Hepatocyte (in vitro differentiated cells): ENCODE results near the gene STRA8.

ENCODE experiments used
- EZH2 ChIP-seq: fragments of 200-600 bp; sonication (generic); IDR thresholded peaks from 2 replicates; pipeline ENCODE4 v1.6.1; 2016; ENCODE audit warnings: antibody characterized with exemption, mild to moderate bottlenecking, borderline replicate concordance
- TF ChIP-seq, protein P1 (sequence below): fragments of 200-600 bp; sonication (generic); IDR thresholded peaks from 2 replicates; pipeline ENCODE4 v1.5.1; 2016; ENCODE audit warnings: antibody characterized with exemption, mild to moderate bottlenecking; ENCODE audit not compliant: poor library complexity

DNA sequence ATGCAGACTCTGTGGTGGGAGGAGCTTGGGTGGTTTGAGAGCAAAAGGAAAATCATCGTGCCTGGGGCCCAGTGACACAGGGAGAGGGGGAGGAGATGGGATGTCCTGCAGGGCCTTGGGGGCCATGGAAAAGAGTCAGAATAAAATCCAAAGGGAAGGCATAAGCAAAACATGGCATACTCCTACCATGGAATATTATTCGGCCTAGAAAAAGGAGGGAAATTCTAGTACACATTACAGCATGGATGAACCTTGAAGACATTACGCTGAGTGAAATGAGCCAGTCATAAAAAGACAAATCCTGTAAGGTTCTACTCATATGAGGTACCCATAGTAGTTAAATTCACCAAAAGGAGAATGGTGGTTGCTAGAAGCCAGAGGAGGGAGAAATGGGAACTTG, 38.7 kb downstream of the STRA8 start:
- TF ChIP-seq, protein P1, sequence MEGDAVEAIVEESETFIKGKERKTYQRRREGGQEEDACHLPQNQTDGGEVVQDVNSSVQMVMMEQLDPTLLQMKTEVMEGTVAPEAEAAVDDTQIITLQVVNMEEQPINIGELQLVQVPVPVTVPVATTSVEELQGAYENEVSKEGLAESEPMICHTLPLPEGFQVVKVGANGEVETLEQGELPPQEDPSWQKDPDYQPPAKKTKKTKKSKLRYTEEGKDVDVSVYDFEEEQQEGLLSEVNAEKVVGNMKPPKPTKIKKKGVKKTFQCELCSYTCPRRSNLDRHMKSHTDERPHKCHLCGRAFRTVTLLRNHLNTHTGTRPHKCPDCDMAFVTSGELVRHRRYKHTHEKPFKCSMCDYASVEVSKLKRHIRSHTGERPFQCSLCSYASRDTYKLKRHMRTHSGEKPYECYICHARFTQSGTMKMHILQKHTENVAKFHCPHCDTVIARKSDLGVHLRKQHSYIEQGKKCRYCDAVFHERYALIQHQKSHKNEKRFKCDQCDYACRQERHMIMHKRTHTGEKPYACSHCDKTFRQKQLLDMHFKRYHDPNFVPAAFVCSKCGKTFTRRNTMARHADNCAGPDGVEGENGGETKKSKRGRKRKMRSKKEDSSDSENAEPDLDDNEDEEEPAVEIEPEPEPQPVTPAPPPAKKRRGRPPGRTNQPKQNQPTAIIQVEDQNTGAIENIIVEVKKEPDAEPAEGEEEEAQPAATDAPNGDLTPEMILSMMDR, result no peak
- TF ChIP-seq EZH2, result no peak
